A549 (cell line): Measurements from ENCODE around the gene RAE1. TPM values are rescaled to one million over a fixed set of nuclear protein-coding genes. Genes with fewer than 3 reads are reported as not detected.

Experiments used
- ATAC-seq, 2 experiments: fragments of 200-7000 bp in 1 of 2; fragments of >200 bp in 1 of 2; cut with Nextera tagmentation in 1 of 2; cut with Tn5 transposase in 1 of 2; 3 replicates each; pipeline versions ENCODE4 v1.8.0 to v1.9.1; 2018 to 2020; ENCODE audit warnings: mild to moderate bottlenecking in 1 of 2, moderate library complexity in 1 of 2
- CTCF ChIA-PET: fragments of 300-600 bp; sonication (Branson Sonifier 250); formaldehyde crosslinking; extraction: SDS; loops from one replicate; lab custom pipeline; 2021; ENCODE audit warnings: antibody characterized with exemption, inconsistent platforms; lab: Yijun Ruan, JAX
- POLR2A ChIA-PET: fragments of 350-600 bp; formaldehyde crosslinking; extraction: SDS; loops from one replicate; lab custom pipeline; 2021; ENCODE audit warnings: antibody characterized with exemption, inconsistent platforms; lab: Yijun Ruan, JAX
- DNase-seq, 2 experiments: peaks; one replicate each; pipeline versions ENCODE4 v3.0.0 to v3.0.0-alpha.2; 2011 to 2016; ENCODE audit warnings: low read depth in 1 of 2, low spot score in 1 of 2
- FAIRE-seq: peaks from 2 replicates; lab custom pipeline; 2011; peaks lifted over from hg19 to GRCh38; lab: Jason Lieb, UNC
- H3K27ac ChIP-seq, 2 experiments: fragments of >200 bp; sonication (Bioruptor Twin); formaldehyde crosslinking; 3 replicates each; pipeline ENCODE4 v1.5.1; 2016 to 2017
- H3K4me1 ChIP-seq: fragments of >200 bp; sonication (Bioruptor Twin); formaldehyde crosslinking; 3 replicates; pipeline ENCODE4 v1.6.1; 2016
- H3K4me2 ChIP-seq: fragments of >200 bp; sonication (Bioruptor Twin); formaldehyde crosslinking; 3 replicates; pipeline ENCODE4 v1.6.1; 2016
- H3K4me3 ChIP-seq: fragments of >200 bp; sonication (Bioruptor Twin); formaldehyde crosslinking; 3 replicates; pipeline ENCODE4 v1.5.1; 2016
- H3K9me3 ChIP-seq: fragments of >200 bp; sonication (Bioruptor Twin); formaldehyde crosslinking; 3 replicates; pipeline ENCODE4 v1.6.1; 2016
- CBX8 ChIP-seq: fragments of 200-600 bp; sonication (generic); IDR thresholded peaks from 2 replicates; pipeline ENCODE4 v1.6.1; 2016
- CEBPB ChIP-seq, 2 experiments: fragments of >200 bp in 1 of 2; sonication (Bioruptor Twin) in 1 of 2; formaldehyde crosslinking in 1 of 2; IDR thresholded peaks; 2 replicates each; pipeline ENCODE4 v1.6.1; 2012 to 2016
- CHD4 ChIP-seq: fragments of 200-600 bp; sonication (generic); IDR thresholded peaks from 2 replicates; pipeline ENCODE4 v1.6.1; 2016; ENCODE audit warnings: antibody characterized with exemption, mild to moderate bottlenecking, borderline replicate concordance
- E2F6 ChIP-seq: IDR thresholded peaks from 2 replicates; pipeline ENCODE4 v1.6.1; 2012; ENCODE audit warnings: low read depth, borderline replicate concordance
- ELK1 ChIP-seq: fragments of 150-350 bp; IDR thresholded peaks from 2 replicates; pipeline ENCODE4 v1.6.1; 2014; ENCODE audit warnings: low read depth, mild to moderate bottlenecking, low read length
- ESRRA ChIP-seq: fragments of 150-350 bp; IDR thresholded peaks from 2 replicates; pipeline ENCODE4 v1.6.1; 2014; ENCODE audit warnings: mild to moderate bottlenecking, low read length, borderline replicate concordance
- FOSB ChIP-seq: fragments of 250-450 bp; sonication (Bioruptor Pico); IDR thresholded peaks from 2 replicates; pipeline ENCODE4 v1.5.0; 2020; ENCODE audit warnings: mild to moderate bottlenecking, moderate library complexity
- FOXS1 ChIP-seq: fragments of 250-450 bp; sonication (Bioruptor Pico); IDR thresholded peaks from 2 replicates; pipeline ENCODE4 v1.5.0; 2020; ENCODE audit warnings: mild to moderate bottlenecking, moderate library complexity
- GATA3 ChIP-seq: IDR thresholded peaks from 2 replicates; pipeline ENCODE4 v1.6.1; 2012; ENCODE audit warnings: borderline replicate concordance
- HES2 ChIP-seq: fragments of >200 bp; sonication (Bioruptor Twin); formaldehyde crosslinking; IDR thresholded peaks from 2 replicates; pipeline ENCODE4 v1.6.1; 2016
- MAX ChIP-seq: IDR thresholded peaks from 2 replicates; pipeline ENCODE4 v1.6.1; 2012
- MYC ChIP-seq: IDR thresholded peaks from 2 replicates; pipeline ENCODE4 v1.6.1; 2012; ENCODE audit warnings: mild to moderate bottlenecking, inconsistent platforms, low read length, improper control_type of control experiment, borderline replicate concordance
- NFE2L2 ChIP-seq: fragments of 150-350 bp; conservative IDR thresholded peaks from 2 replicates; pipeline ENCODE4 v1.6.1; 2014; ENCODE audit warnings: low read length
- NPAS2 ChIP-seq: fragments of 250-450 bp; sonication (Bioruptor Pico); IDR thresholded peaks from 2 replicates; pipeline ENCODE4 v1.8.0; 2022; ENCODE audit warnings: mild to moderate bottlenecking, moderate library complexity, borderline replicate concordance
- NR3C1 ChIP-seq: fragments of >200 bp; sonication (Bioruptor Twin); formaldehyde crosslinking; IDR thresholded peaks from 3 replicates; pipeline ENCODE4 v1.6.1; 2017
- PBX3 ChIP-seq: IDR thresholded peaks from 2 replicates; pipeline ENCODE4 v1.6.1; 2012
- PHF8 ChIP-seq: fragments of 200-600 bp; sonication (generic); IDR thresholded peaks from 2 replicates; pipeline ENCODE4 v1.6.1; 2016; ENCODE audit warnings: low read depth, mild to moderate bottlenecking, antibody characterized with exemption, moderate library complexity, borderline replicate concordance
- RNF2 ChIP-seq: fragments of 200-600 bp; sonication (generic); IDR thresholded peaks from 2 replicates; pipeline ENCODE4 v1.6.1; 2016; ENCODE audit warnings: low read depth, mild to moderate bottlenecking, antibody characterized with exemption, moderate library complexity, borderline replicate concordance
- TFCP2L1 ChIP-seq: fragments of 250-450 bp; sonication (Bioruptor Pico); IDR thresholded peaks from 2 replicates; pipeline ENCODE4 v1.5.0; 2021; ENCODE audit warnings: mild to moderate bottlenecking
- TP53 ChIP-seq: fragments of 250-450 bp; sonication (Bioruptor Pico); IDR thresholded peaks from 2 replicates; pipeline ENCODE4 v1.5.0; 2021; ENCODE audit warnings: mild to moderate bottlenecking, moderate library complexity
- USF2 ChIP-seq: fragments of 450-650 bp; IDR thresholded peaks from 2 replicates; pipeline ENCODE4 v1.6.1; 2014; ENCODE audit warnings: antibody characterized with exemption
- ZFP36 ChIP-seq: fragments of 450-650 bp; IDR thresholded peaks from 2 replicates; pipeline ENCODE4 v1.6.1; 2014; ENCODE audit warnings: borderline replicate concordance; ENCODE audit not compliant: partially characterized antibody
- WGBS: methylation state at CpG from one replicate; pipeline ENCODE4 v1.1.6; 2017; ENCODE audit errors: missing lambda C conversion rate; 5-methylcytosine and 5-hydroxymethylcytosine counted together
- polyA plus RNA-seq, 4 experiments: library from polyadenylated mRNA; depleted of rRNA in 3 of 4; stranded (reverse); fragments of >200 nt; fragmentation: RNase III in 1 of 4; extraction: RNeasy Plus Mini Kit Qiagen cat#74134 plus additional on column Dnase treatment in 1 of 4; gene quantifications; 2 replicates in 3 of 4; 3 replicates in 1 of 4; pipeline ENCODE4 v1.2.3, GENCODE V29; 2011 to 2017

Gene RAE1
- polyA plus RNA-seq, 2 of the 4 experiments (the other 2 are of a cell fraction), result 54.7 to 69.6 TPM

GRCh38 chr20:57316795-57317201 is 34.3 kb upstream of the RAE1 start:
- no peaks in the 10 kb centered on the region for H3K9me3 ChIP-seq
- no peaks in the 10 kb centered on the region for H3K4me1 ChIP-seq
- no peak overlapping the region for H3K4me3 ChIP-seq
- no peak overlapping the region for H3K27ac ChIP-seq
- ChIA-PET CTCF (interaction anchor here (1.2 to 2.5 kb wide), 4 partner anchors 16 to 227 kb away, joined by 3 to 8 read pairs (median 4); no protein-coding TSS in a partner anchor), POLR2A (no interaction called here)
- H3K4me2 ChIP-seq, result no peak overlapping the region
- DNase-seq (no peak), ATAC-seq (no peak), FAIRE-seq (no peak)
- WGBS, result 69% methylated on average over 9 of the region's 9 CpGs
- TF ChIP-seq NR3C1, result no peak
- TF ChIP-seq PBX3, result no peak
- TF ChIP-seq RNF2, result no peak
- TF ChIP-seq TP53 (CRISPR knock-in tag), result no peak
- no peak for TF ChIP-seq FOSB (CRISPR knock-in tag)
- TF ChIP-seq ELK1, result no peak
- no peak for TF ChIP-seq FOXS1
- no peak for TF ChIP-seq ZFP36
- TF ChIP-seq CBX8, result no peak
- no peak for TF ChIP-seq GATA3
- TF ChIP-seq MAX, result no peak
- no peak for TF ChIP-seq NFE2L2
- no peak for TF ChIP-seq PHF8
- no peak for TF ChIP-seq CHD4
- no peak for TF ChIP-seq TFCP2L1 (CRISPR knock-in tag)
- TF ChIP-seq CEBPB (IDR thresholded peaks at IDR 0.05), result no peak
- no peak for TF ChIP-seq USF2
- no peak for TF ChIP-seq HES2
- TF ChIP-seq E2F6, result no peak
- TF ChIP-seq NPAS2, result no peak

GRCh38 chr20:57317316-57317788 is 33.7 kb upstream of the RAE1 start:
- FAIRE-seq, result no peak
- CTCF ChIA-PET, result interaction anchor here (1.2 to 2.5 kb wide), 4 partner anchors 15 to 227 kb away, joined by 3 to 8 read pairs (median 4); no protein-coding TSS in a partner anchor

More at GRCh38 chr20:57317316-57317788, 33.7 kb upstream of the RAE1 start:
- Histone ChIP-seq H3K27ac (no peak overlapping the region), H3K4me2 (no peak overlapping the region), H3K4me3 (no peak overlapping the region), H3K9me3 (no peaks in the 10 kb centered on the region), H3K4me1 (no peaks in the 10 kb centered on the region)
- WGBS, result 74% methylated on average over 8 of the region's 8 CpGs
- TF ChIP-seq PHF8 (no peak), MYC (no peak), ESRRA (no peak)
- ATAC-seq (no peak), DNase-seq (no peak)
- POLR2A ChIA-PET, result no interaction called here
